ENCODE measurements around the gene KCNK15.

Gene KCNK15

DNA sequence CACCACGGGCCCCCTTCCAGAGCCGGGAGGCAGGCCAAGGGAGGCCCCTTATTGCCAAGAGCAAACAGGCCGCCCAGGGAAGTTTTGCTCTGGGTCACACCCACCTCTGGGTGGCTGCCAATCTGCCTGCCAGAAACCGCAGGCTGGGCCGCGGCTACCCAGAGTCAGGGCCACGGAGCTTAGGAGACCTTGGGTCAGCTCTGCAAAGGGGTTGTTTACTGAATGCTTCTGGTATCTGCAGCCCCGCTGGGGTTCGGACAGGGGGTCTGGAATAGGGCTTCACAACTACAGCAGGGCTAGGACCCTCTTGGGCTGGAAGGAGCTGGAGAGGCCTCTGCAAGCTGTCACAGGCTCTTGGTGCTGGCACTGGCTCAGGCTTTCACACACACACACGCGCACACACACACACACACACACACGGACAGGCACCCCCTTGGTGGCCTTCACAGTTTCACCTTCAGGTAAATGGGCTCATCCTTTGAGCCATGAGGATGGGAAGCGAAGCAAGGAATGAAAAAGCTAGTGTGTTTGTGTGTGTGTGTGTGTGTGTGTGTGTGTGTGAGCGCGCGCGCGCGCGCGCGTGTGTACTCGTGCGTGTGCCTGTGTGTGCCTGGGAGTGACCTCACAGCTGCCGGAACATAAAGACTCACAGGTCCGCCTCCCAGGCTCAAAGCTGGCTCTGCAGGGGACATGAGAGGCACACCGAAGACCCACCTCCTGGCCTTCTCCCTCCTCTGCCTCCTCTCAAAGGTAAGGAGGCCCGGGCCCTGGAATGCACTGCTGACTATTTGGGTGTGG is 30.8 kb upstream of the KCNK15 start, which contains the start of gene CCN5:
Gene CCN5 (plus strand): TSS at position 669 of the 798 bp plus-strand sequence. CDS start 22 bp downstream, at position 691.
- no peak within 1 kb of the TSS for H3K4me3 ChIP-seq (ENCODE audit: low read length)
- no peak for DNase-seq (ENCODE audit: low read depth, low spot score)

GRCh38 chr20:44715499-44716308 is 30.0 kb upstream of the KCNK15 start:
- H3K4me3 ChIP-seq (ENCODE audit: low read length) = no peak overlapping the region
- DNase-seq (ENCODE audit: low read depth, low spot score) = no peak

- no peak for DNase-seq (ENCODE audit: low read depth, low spot score)
- no peak overlapping the region for H3K4me3 ChIP-seq (ENCODE audit: low read length)
Observed at GRCh38 chr20:44716309-44717106, 29.2 kb upstream of the KCNK15 start.

- no peak for DNase-seq (ENCODE audit: low read depth, low spot score)
- no peak overlapping the region for H3K4me3 ChIP-seq (ENCODE audit: low read length)
Observed at GRCh38 chr20:44717986-44718385, 27.7 kb upstream of the KCNK15 start.

DNA sequence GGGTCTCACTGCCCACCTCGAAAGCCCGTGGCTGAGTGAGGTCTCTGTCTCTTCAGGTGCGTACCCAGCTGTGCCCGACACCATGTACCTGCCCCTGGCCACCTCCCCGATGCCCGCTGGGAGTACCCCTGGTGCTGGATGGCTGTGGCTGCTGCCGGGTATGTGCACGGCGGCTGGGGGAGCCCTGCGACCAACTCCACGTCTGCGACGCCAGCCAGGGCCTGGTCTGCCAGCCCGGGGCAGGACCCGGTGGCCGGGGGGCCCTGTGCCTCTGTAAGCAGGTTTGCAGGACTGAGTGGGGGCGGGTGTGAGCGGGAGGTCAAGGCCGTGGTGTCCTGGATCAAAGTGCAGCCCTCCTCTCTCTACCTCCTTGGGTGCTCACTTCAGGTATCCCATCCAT is 25.8 kb upstream of the KCNK15 start:
- no peak overlapping the region for H3K4me3 ChIP-seq (ENCODE audit: low read length)
- no peak for DNase-seq (ENCODE audit: low read depth, low spot score)

DNA sequence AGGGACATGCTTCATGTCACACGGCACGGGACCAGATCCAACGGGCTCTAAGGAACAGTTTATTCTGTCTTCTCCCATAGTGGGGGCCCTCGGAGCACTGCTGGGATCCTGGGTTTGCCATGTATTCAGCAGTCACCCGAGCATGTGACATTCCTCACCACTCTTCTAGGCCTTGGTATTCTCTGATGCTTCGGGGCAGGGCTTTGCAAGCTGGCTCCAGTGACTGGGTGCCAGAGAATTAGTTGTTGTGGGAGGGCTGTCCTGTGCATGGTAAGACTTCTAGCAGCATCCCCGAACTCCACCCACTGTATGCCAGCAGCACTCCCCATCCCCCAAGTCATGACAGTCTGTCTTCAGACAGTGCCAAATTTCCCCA is 25.1 kb upstream of the KCNK15 start:
- DNase-seq (ENCODE audit: low read depth, low spot score) = no peak
- H3K4me3 ChIP-seq (ENCODE audit: low read length) = no peak overlapping the region

- no peak overlapping the region for H3K4me3 ChIP-seq (ENCODE audit: low read length)
- DNase-seq (ENCODE audit: low read depth, low spot score) = no peak
Observed at GRCh38 chr20:44720997-44721784, 24.5 kb upstream of the KCNK15 start.

GRCh38 chr20:44721785-44722054 is 23.9 kb upstream of the KCNK15 start:
- no peak overlapping the region for H3K4me3 ChIP-seq (ENCODE audit: low read length)
- no peak for DNase-seq (ENCODE audit: low read depth, low spot score)

- no peak for DNase-seq (ENCODE audit: low read depth, low spot score)
- no peak overlapping the region for H3K4me3 ChIP-seq (ENCODE audit: low read length)
Observed at GRCh38 chr20:44722990-44723389, 22.7 kb upstream of the KCNK15 start.

DNA sequence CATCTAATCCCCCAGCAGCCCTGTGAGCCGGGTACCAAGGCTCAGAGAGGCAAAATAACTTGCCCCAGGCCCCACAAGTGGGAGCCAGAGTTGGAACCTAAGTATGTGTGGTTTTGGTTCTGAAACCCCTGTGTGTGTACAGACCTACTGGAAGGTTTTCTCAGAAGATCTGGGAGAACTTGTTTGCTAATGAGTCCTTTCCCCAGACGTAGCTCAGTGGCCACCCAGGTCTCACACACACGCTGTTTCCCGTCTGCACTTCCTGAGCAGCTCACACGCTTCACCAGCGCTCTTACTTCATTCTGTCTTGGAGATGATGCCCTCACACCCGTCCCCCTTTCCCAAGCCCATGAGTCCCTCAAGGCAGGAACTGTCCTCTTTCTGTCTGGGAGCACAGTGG is 22.3 kb upstream of the KCNK15 start:
- no peak for DNase-seq (ENCODE audit: low read depth, low spot score)
- H3K4me3 ChIP-seq (ENCODE audit: low read length) = no peak overlapping the region

GRCh38 chr20:44723798-44724362 is 21.8 kb upstream of the KCNK15 start:
- no peak overlapping the region for H3K4me3 ChIP-seq (ENCODE audit: low read length)
- no peak for DNase-seq (ENCODE audit: low read depth, low spot score)

- DNase-seq (ENCODE audit: low read depth, low spot score) = no peak
- H3K4me3 ChIP-seq (ENCODE audit: low read length) = no peak overlapping the region
Observed at GRCh38 chr20:44724423-44725091, 21.1 kb upstream of the KCNK15 start.

DNA sequence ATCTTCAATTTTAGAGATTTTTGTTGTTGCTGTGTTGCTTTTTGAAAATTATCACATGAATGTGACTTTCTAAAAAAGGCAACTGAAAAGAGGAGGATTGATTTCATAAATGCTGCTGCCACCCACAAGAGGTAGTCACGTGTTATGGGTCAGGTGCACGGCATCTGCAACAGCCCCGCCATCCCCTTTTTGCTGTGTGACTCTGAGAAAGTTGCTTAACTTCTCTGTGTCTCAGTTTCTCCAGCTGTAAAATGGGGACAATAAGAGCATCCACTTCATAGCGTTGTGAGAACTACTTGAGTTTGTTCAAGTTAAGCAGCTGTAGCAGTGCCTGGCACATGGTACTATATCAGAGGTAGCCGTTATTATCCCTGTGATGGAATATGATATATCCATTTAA is 19.8 kb upstream of the KCNK15 start:
- H3K4me3 ChIP-seq (ENCODE audit: low read length) = no peak overlapping the region
- DNase-seq (ENCODE audit: low read depth, low spot score) = no peak

DNA sequence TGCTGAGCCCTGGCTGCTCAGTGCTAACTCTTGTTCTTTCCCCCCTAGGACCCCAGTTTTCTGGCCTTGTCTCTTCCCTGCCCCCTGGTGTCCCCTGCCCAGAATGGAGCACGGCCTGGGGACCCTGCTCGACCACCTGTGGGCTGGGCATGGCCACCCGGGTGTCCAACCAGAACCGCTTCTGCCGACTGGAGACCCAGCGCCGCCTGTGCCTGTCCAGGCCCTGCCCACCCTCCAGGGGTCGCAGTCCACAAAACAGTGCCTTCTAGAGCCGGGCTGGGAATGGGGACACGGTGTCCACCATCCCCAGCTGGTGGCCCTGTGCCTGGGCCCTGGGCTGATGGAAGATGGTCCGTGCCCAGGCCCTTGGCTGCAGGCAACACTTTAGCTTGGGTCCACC is 18.6 kb upstream of the KCNK15 start:
- DNase-seq (ENCODE audit: low read depth, low spot score) = no peak
- H3K4me3 ChIP-seq (ENCODE audit: low read length) = no peak overlapping the region

GRCh38 chr20:44727651-44728050 is 18.0 kb upstream of the KCNK15 start:
- no peak overlapping the region for H3K4me3 ChIP-seq (ENCODE audit: low read length)
- no peak for DNase-seq (ENCODE audit: low read depth, low spot score)

GRCh38 chr20:44728801-44729443 is 16.7 kb upstream of the KCNK15 start:
- H3K4me3 ChIP-seq (ENCODE audit: low read length) = no peak overlapping the region
- DNase-seq (ENCODE audit: low read depth, low spot score) = no peak

DNA sequence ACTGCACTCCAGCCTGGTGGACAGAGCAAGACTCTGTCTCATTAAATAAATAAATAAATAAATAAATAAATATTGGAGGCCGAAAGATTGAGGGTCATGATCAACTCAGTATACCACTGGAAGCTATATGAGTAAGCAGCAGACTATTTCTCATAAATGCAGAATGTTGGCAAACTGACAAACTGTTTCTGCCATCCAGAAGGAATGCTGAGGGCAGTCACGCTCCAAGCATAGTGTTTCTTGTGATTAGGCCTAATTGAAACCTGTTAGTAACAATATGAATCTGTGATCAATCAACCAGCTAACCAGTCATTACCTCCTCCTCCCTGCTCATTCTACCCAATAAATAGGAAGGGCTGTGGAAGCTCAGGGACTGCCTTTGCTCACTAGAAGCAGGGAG is 15.2 kb upstream of the KCNK15 start:
- no peak overlapping the region for H3K4me3 ChIP-seq (ENCODE audit: low read length)

GRCh38 chr20:44731657-44732056 is 14.0 kb upstream of the KCNK15 start:
- no peak for DNase-seq (ENCODE audit: low read depth, low spot score)
- H3K4me3 ChIP-seq (ENCODE audit: low read length) = no peak overlapping the region

More for the DNA sequence above, 15.2 kb upstream of the KCNK15 start:
- DNase-seq (ENCODE audit: low read depth, low spot score) = no peak

Measured in Jurkat, Clone E6-1 (cell line).